Endometrial microvascular endothelial cells (primary cell): ENCODE data around the gene PAFAH1B2. TPM values are rescaled to one million over a fixed set of nuclear protein-coding genes. Genes with fewer than 3 reads are reported as not detected.
"Not testable (repeated sequence)": the region's sequence is repeated elsewhere in the genome, so short reads cannot be mapped to it uniquely, and the experiment has no call there.

Experiments used
- in situ Hi-C: cut with HindIII; loops from 2 replicates; pipeline ENCODE4 v1.10.0; 2017; ENCODE audit warnings: low sequenced_read_pairs, low pct_unique_long_range_greater_than_20kb; ENCODE audit errors: inconsistent ontology term
- total RNA-seq: library from RNA; depleted of rRNA; stranded (reverse); fragments of >200 nt; gene quantifications from one replicate; pipeline ENCODE4 v1.2.3, GENCODE V29; 2015; ENCODE audit errors: inconsistent ontology term

The PAFAH1B2 gene
- total RNA-seq, 1 donor from 2014 or later = 123 TPM

DNA sequence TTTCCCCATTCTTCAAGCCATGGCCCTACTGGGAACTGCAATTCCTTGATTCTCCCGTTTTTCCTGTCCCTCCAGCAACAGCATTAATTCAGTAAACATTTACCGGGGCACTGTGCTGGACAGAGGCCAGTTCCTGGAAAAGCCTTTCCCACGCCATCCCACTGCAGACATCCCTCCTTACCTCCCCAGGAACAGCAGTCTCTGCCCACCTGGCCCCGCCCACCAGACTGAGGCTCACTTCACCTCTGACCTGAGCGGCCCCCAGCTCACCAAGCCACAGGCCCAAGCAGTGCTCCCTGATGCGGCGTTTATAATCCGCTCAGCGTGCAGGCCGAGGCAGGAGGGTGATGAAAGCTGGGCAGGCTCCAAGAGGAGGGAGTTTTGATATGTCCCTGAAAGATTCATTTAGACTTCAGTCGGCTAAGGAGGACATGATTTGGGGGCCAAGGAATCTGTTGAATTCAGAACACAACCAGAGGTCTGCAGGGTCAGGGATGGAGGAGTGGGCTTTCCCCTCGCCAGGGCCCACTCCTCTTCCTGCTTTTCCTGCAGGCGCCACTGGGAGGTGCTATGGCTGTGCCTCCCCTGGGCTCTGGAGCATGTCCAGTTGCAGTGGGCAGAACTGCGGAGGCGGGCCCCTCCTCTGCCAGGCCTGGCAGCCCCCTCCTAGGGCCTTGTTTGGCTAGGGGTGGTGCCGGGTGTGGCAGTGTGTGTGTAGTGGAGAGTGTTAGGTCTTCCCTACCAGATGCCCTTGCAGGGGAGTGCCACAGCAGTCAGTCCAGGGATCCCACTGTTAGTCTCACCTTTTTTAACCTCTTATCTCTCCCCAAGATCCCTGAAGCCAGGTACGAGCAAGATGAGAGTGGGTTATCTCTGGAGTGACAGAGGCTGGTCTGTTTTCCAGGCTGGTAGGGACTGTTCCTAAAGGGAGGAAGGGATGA, 53.7 kb downstream of the PAFAH1B2 start:
- in situ Hi-C loops = no loop called here

- in situ Hi-C loops = no loop called here
These were observed 54.5 kb downstream of the PAFAH1B2 start for GRCh38 chr11:117198613-117199012.

DNA sequence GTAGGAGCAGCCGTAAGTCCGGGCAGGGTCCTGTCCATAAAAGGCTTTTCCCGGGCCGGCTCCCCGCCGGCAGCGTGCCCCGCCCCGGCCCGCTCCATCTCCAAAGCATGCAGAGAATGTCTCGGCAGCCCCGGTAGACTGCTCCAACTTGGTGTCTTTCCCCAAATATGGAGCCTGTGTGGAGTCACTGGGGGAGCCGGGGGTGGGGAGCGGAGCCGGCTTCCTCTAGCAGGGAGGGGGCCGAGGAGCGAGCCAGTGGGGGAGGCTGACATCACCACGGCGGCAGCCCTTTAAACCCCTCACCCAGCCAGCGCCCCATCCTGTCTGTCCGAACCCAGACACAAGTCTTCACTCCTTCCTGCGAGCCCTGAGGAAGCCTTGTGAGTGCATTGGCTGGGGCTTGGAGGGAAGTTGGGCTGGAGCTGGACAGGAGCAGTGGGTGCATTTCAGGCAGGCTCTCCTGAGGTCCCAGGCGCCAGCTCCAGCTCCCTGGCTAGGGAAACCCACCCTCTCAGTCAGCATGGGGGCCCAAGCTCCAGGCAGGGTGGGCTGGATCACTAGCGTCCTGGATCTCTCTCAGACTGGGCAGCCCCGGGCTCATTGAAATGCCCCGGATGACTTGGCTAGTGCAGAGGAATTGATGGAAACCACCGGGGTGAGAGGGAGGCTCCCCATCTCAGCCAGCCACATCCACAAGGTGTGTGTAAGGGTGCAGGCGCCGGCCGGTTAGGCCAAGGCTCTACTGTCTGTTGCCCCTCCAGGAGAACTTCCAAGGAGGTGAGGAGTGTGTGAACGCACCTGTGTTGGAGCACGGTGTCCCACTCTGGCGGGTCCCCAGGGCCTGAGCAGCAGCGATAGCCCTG, 55.2 kb downstream of the PAFAH1B2 start, which contains the start of gene TAGLN:
Gene TAGLN, plus strand, starts transcription at position 318 of the 863 bp plus-strand sequence. CDS start 3,644 bp downstream, outside the sequence.
- in situ Hi-C loops = no loop called here

- in situ Hi-C loops = no loop called here
These were observed 56.1 kb downstream of the PAFAH1B2 start for GRCh38 chr11:117199916-117200812.

GRCh38 chr11:117200813-117201657, 56.9 kb downstream of the PAFAH1B2 start:
- in situ Hi-C loops = no loop called here

DNA sequence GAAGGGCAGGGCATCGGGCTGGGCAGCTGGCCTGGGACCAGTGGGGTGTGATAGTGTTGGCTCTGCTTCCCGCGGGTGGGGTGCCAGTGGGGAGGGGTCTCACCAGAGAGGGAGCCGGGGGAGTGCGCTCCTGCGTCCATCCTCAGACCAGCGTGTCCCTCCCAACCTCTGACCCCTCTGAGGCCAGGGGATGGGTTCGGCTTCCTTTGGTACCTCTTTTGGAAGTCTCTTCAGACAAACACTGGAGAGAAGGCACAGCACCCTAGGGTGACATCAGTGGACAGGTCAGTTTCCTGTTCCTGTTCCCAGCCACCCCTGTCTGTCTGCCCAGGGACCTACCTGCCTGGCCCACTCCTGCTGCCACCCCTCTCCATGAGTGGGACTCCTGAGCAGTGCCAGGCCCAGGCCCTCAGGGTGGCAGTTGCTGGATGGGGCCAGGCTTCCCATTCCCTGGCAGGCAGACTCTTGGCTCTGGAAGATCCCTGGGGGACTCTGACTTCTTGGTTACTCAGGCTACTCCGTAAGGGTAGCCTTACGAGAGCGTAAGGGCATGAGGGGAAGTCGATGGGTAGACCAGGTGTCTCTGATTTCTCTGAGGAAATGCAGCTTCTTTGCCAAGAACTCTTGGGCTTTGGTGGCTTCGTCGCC, 57.7 kb downstream of the PAFAH1B2 start:
- in situ Hi-C loops = no loop called here

DNA sequence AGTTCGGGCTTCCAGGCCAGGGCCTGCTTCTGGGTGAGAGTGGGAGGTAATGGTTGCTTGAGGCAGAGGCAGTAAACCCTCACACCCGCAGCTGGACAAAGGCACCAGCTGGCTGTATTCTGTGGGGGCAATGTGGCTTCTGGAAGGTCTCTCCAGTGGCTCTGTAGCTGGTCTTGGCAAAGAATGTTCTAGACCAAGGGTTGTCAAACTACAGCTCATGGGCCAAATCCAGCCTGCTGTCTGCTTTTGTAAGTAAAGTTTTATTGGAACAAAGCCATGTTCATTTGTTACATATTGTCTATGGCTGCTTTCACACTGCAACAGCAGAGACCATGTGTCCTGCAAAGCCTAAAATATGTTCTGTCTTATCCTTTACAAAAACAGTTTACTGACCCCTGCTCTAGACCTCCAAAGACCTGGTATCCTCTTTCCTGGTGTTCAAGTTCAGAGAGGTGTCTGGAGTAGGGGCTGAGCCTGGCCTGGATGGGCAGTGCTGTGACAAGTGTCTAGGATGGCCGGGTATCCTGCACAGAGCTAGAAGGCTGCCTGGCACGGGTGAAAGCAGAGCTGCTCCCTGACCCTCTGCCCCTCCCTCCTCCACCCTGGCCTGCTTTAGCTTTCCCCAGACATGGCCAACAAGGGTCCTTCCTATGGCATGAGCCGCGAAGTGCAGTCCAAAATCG, 58.4 kb downstream of the PAFAH1B2 start:
- in situ Hi-C loops = no loop called here

DNA sequence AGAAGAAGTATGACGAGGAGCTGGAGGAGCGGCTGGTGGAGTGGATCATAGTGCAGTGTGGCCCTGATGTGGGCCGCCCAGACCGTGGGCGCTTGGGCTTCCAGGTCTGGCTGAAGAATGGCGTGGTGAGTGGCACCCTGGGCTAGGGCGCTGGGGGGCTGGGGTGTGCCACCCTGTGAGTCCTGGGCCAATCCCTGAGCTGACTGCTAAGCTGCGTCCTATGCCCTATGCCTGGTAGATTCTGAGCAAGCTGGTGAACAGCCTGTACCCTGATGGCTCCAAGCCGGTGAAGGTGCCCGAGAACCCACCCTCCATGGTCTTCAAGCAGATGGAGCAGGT, 59.0 kb downstream of the PAFAH1B2 start:
- in situ Hi-C loops = no loop called here

- in situ Hi-C loops = no loop called here
These were observed 60.4 kb downstream of the PAFAH1B2 start for GRCh38 chr11:117204283-117205080.

DNA sequence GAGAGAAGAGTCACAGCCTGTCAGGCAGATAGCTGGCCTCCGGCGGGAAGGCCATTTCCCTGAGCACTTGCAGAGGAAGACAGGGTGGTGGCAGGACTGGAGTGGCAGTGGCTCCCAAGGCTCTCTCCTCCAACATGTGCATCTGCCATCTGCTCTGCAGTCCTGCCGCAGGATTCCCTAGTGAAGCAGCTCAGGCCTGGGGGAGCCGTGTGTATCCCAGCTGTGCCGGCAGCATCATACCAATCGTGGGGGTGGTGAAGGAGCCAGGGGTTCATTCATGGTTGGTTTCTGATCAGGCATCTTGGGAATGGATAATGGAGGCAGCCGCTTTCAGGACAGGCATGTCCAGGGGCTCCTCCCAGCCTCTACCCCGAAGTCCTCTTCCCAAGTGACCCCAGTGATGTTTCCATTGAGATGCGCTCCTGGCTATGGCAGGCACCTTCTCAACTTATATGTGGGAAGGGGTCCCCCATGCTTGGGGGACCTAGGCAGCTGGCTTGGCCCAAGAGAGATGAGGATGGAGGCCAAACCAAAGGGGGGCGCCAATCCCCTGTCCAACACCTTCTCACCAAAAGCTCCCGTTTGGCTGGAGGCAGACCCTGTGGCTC, 61.2 kb downstream of the PAFAH1B2 start:
- in situ Hi-C loops = no loop called here

- in situ Hi-C loops = not testable (repeated sequence)
These were observed 62.0 kb downstream of the PAFAH1B2 start for GRCh38 chr11:117206111-117206510.

- in situ Hi-C loops = not testable (repeated sequence)
These were observed 62.8 kb downstream of the PAFAH1B2 start for GRCh38 chr11:117206859-117207258.

DNA sequence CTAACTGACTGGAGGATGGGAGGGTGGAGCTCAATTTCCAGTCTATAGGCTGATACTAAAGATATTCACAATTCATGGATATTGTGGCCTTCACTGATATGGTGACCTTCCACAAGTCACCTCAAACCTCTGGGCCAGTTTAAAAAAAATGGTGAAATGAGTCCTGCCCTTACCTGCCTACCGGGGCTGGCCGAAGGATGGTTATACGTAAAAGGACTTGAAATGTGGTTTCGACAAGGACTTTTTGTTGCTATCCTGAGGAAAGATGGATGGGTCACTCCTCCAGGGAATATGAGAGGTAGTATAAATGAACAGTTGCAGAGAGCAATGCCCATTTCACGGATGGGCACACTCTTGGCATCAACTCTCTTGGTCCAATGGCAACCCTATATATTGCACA, 63.4 kb downstream of the PAFAH1B2 start:
- in situ Hi-C loops = not testable (repeated sequence)

DNA sequence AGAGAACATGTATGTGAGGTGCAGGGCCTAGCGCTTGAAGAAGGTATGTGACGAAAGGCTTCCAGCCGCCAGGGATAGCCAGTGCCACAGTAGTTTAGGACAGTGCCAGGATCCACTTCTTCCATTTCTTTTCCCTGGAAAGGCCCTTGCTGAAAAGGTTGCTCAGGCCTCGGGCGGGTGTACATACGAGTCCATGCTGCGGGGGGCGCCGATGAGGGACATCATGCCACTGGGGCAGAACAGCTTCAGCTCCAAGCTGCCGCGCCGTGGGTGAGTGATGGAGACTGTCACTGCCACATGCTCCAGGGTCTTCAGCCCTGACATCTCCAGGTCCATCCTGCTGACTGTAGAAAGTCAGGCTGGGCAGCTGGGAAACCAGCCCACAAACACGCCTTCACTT, 64.6 kb downstream of the PAFAH1B2 start:
- in situ Hi-C loops = not testable (repeated sequence)

GRCh38 chr11:117209351-117210125, 65.5 kb downstream of the PAFAH1B2 start:
- in situ Hi-C loops = not testable (repeated sequence)
